B cell (primary cell): ENCODE results near the gene RRBP1. TPM values are rescaled to one million over a fixed set of nuclear protein-coding genes. Genes with fewer than 3 reads are reported as not detected.

Experiments used
- ATAC-seq: fragments of 200-7000 bp; cut with Tn5 transposase; one replicate; pipeline ENCODE4 v1.10.0; 2021; ENCODE audit warnings: low read depth, mild to moderate bottlenecking, moderate number of reproducible peaks, moderate library complexity
- CTCF ChIA-PET: fragments of 350-600 bp; sonication (Branson Sonifier 250); formaldehyde crosslinking; loops from one replicate; lab custom pipeline; 2021; ENCODE audit warnings: antibody characterized with exemption, inconsistent platforms; lab: Charles Lee
- POLR2A ChIA-PET: fragments of 350-600 bp; sonication (Branson Sonifier 250); formaldehyde crosslinking; loops from one replicate; lab custom pipeline; 2021; ENCODE audit warnings: antibody characterized with exemption; lab: Charles Lee
- DNase-seq: peaks from one replicate; pipeline ENCODE4 v3.0.0; 2013
- H2AFZ ChIP-seq: 2 replicates; pipeline ENCODE4 v1.6.1; 2012; ENCODE audit warnings: mild to moderate bottlenecking, low read depth, low read length; ENCODE audit not compliant: insufficient read depth, poor library complexity, severe bottlenecking
- H3K27ac ChIP-seq, 2 donors: 1 replicate in 1 of 2; 2 replicates in 1 of 2; pipeline ENCODE4 v1.5.1; 2012 to 2013; ENCODE audit warnings: low read length in 2 of 2, mild to moderate bottlenecking in 2 of 2, moderate library complexity in 1 of 2
- H3K27me3 ChIP-seq, 4 experiments: fragments of 200-600 bp in 1 of 4; sonication (generic) in 1 of 4; replicated peaks in 1 of 4; 1 replicate in 2 of 4; 2 replicates in 2 of 4; pipeline versions ENCODE4 v1.6.1 to v1.7.0; 2013 to 2016; ENCODE audit warnings: low read length in 3 of 4, mild to moderate bottlenecking in 2 of 4, mixed read lengths in 1 of 4, moderate library complexity in 1 of 4; ENCODE audit not compliant: insufficient read depth in 4 of 4, control insufficient read depth in 3 of 4; ENCODE audit errors: control extremely low read depth in 1 of 4
- H3K36me3 ChIP-seq, 2 experiments: replicated peaks in 1 of 2; 1 replicate in 1 of 2; 2 replicates in 1 of 2; pipeline versions ENCODE4 v1.6.1 to v1.7.1; 2013; ENCODE audit warnings: low read length in 1 of 2; ENCODE audit not compliant: insufficient read depth in 2 of 2, control insufficient read depth in 1 of 2; ENCODE audit errors: control extremely low read depth in 1 of 2, extremely low read depth in 1 of 2
- H3K4me1 ChIP-seq, 2 donors: fragments of 200-600 bp in 1 of 2; sonication (generic) in 1 of 2; 1 replicate in 1 of 2; 2 replicates in 1 of 2; pipeline versions ENCODE4 v1.5.1 to v1.6.1; 2013 to 2017; ENCODE audit warnings: low read length in 2 of 2; ENCODE audit not compliant: control insufficient read depth in 2 of 2, insufficient read depth in 2 of 2
- H3K4me2 ChIP-seq: replicated peaks from 2 replicates; pipeline ENCODE3; 2012; ENCODE audit warnings: mild to moderate bottlenecking, low read depth, low read length; ENCODE audit not compliant: poor library complexity, severe bottlenecking
- H3K4me3 ChIP-seq, 5 experiments: fragments of 200-600 bp in 1 of 5; sonication (generic) in 1 of 5; 1 replicate in 3 of 5; 2 replicates in 2 of 5; pipeline versions ENCODE4 v1.5.1 to v1.7.0; 2011 to 2016; ENCODE audit warnings: low read length in 4 of 5, mild to moderate bottlenecking in 4 of 5, low read depth in 2 of 5, control low read depth in 1 of 5, moderate library complexity in 1 of 5; ENCODE audit not compliant: insufficient read depth in 1 of 5; ENCODE audit errors: control extremely low read depth in 1 of 5, extremely low read depth in 1 of 5
- H3K79me2 ChIP-seq: fragments of 200-600 bp; sonication (generic); one replicate; pipeline ENCODE4 v1.6.0; 2016; ENCODE audit warnings: low read length; ENCODE audit not compliant: control insufficient read depth, insufficient read depth
- H3K9ac ChIP-seq: fragments of 200-600 bp; sonication (generic); 2 replicates; pipeline ENCODE4 v1.6.1; 2017; ENCODE audit warnings: mild to moderate bottlenecking, low read length, moderate library complexity
- H3K9me3 ChIP-seq, 3 donors: one replicate each; pipeline versions ENCODE4 v1.6.1 to v1.7.1; 2013; ENCODE audit warnings: low read length in 2 of 3; ENCODE audit not compliant: control insufficient read depth in 2 of 3, insufficient read depth in 1 of 3; ENCODE audit errors: control extremely low read depth in 1 of 3
- H4K20me1 ChIP-seq: 2 replicates; pipeline ENCODE4 v1.6.0; 2012; ENCODE audit warnings: mild to moderate bottlenecking, low read length; ENCODE audit not compliant: insufficient read depth, control insufficient read depth, poor library complexity, severe bottlenecking
- H3K27ac Mint-ChIP-seq: one replicate; pipeline ENCODE4 v1.8.0; 2021; ENCODE audit warnings: mixed read lengths
- H3K27me3 Mint-ChIP-seq: one replicate; pipeline ENCODE4 v1.8.0; 2021; ENCODE audit warnings: mixed read lengths
- H3K4me1 Mint-ChIP-seq: one replicate; pipeline ENCODE4 v1.8.0; 2021; ENCODE audit warnings: mixed read lengths
- H3K4me3 Mint-ChIP-seq: one replicate; pipeline ENCODE4 v1.8.0; 2021; ENCODE audit warnings: mixed read lengths
- H3K9me3 Mint-ChIP-seq: one replicate; pipeline ENCODE4 v1.8.0; 2022; ENCODE audit warnings: mixed read lengths; ENCODE audit not compliant: insufficient read depth
- CTCF ChIP-seq: fragments of 200-600 bp; IDR thresholded peaks from one replicate; pipeline ENCODE4 v1.8.0; 2022; ENCODE audit warnings: antibody characterized with exemption, mild to moderate bottlenecking
- EZH2 ChIP-seq: IDR thresholded peaks from 2 replicates; pipeline ENCODE4 v1.6.1; 2012; ENCODE audit warnings: borderline replicate concordance, low read depth, mild to moderate bottlenecking, moderate library complexity, low read length; ENCODE audit not compliant: insufficient read depth, poor library complexity, severe bottlenecking
- WGBS: methylation state at CpG from one replicate; pipeline ENCODE4 v1.1.5; 2013; ENCODE audit warnings: missing lambda C conversion rate; ENCODE audit not compliant: insufficient coverage; 5-methylcytosine and 5-hydroxymethylcytosine counted together
- intact Hi-C: fragments of 100-400 bp; cut with micrococcal nuclease; formaldehyde crosslinking; loops from one replicate; pipeline ENCODE4 v1.10.0; 2022
- polyA plus RNA-seq: library from polyadenylated mRNA; depleted of rRNA; stranded (reverse); fragments of >200 nt; gene quantifications from 2 replicates; pipeline ENCODE4 v1.2.3, GENCODE V29; 2012
- total RNA-seq, 2 donors: library from RNA; stranded (reverse); fragments of 120-200 nt in 1 of 2; gene quantifications; 1 replicate in 1 of 2; 2 replicates in 1 of 2; pipeline versions ENCODE4 v1.2.3 to v1.2.4, GENCODE V29; 2013 to 2022

Gene RRBP1
- total and polyA plus RNA-seq, 2 donors (not counting 1 experiment from before 2014, with no cell fraction given), result 10.9 to 27.5 TPM

GRCh38 chr20:17589161-17589834, 92.7 kb downstream of the RRBP1 start:
- H3K27ac ChIP-seq, result no peak overlapping the region
- 93% methylated on average over 6 of the region's 8 CpGs for WGBS
- ATAC-seq (no peak), DNase-seq (no peak)
- TF ChIP-seq CTCF, result no peak
- no peak for TF ChIP-seq EZH2
- Mint-ChIP-seq H3K27ac (no peak overlapping the region), H3K9me3 (no peaks in the 10 kb centered on the region), H3K4me1 (peaks cover 14% of the 10 kb centered on the region), H3K27me3 (no peaks in the 10 kb centered on the region), H3K4me3 (no peak overlapping the region)
- ChIA-PET POLR2A (no interaction called here), CTCF (interaction anchor here (1.7 kb wide), 1 partner anchor 18 kb away, joined by 4 read pairs; no protein-coding TSS in a partner anchor)
- H3K9ac ChIP-seq, result no peak overlapping the region
- H3K4me2 ChIP-seq, result no peak overlapping the region
- H3K4me3 ChIP-seq, result no peak overlapping the region
- no peaks in the 10 kb centered on the region for H3K4me1 ChIP-seq
- H3K36me3 ChIP-seq, result peaks cover 0 to 1% of the 10 kb centered on the region in 2 experiments
- H3K79me2 ChIP-seq, result no peaks in the 10 kb centered on the region
- intact Hi-C loops, result no loop called here
- H3K27me3 ChIP-seq, result no peaks in the 10 kb centered on the region
- H3K9me3 ChIP-seq, result no peaks in the 10 kb centered on the region
- no peak overlapping the region for H2AFZ ChIP-seq
- no peaks in the 10 kb centered on the region for H4K20me1 ChIP-seq

GRCh38 chr20:17587824-17588223, 94.2 kb downstream of the RRBP1 start:
- Histone ChIP-seq H3K79me2 (no peaks in the 10 kb centered on the region), H3K9me3 (no peaks in the 10 kb centered on the region), H2AFZ (no peak overlapping the region), H3K4me3 (no peak overlapping the region), H4K20me1 (no peaks in the 10 kb centered on the region), H3K27ac (no peak overlapping the region), H3K27me3 (no peaks in the 10 kb centered on the region), H3K4me1 (no peaks in the 10 kb centered on the region), H3K9ac (no peak overlapping the region), H3K36me3 (peaks cover 0 to under 1% of the 10 kb centered on the region in 2 experiments), H3K4me2 (no peak overlapping the region)
- peaks cover 12% of the 10 kb centered on the region for H3K4me1 Mint-ChIP-seq
- 70% methylated on average over 3 of the region's 3 CpGs for WGBS
- no peaks in the 10 kb centered on the region for H3K9me3 Mint-ChIP-seq
- H3K27me3 Mint-ChIP-seq, result no peaks in the 10 kb centered on the region
- ChIA-PET CTCF (no interaction called here), POLR2A (no interaction called here)
- intact Hi-C loops, result no loop called here
- DNase-seq (no peak), ATAC-seq (no peak)
- no peak overlapping the region for H3K4me3 Mint-ChIP-seq
- TF ChIP-seq CTCF (no peak), EZH2 (no peak)
- no peak overlapping the region for H3K27ac Mint-ChIP-seq
